ENCODE results near the gene CDC42BPB.
A peak's percentile ranks its signal among the peaks of the same experiment; 100 is the strongest.

Gene CDC42BPB

DNA sequence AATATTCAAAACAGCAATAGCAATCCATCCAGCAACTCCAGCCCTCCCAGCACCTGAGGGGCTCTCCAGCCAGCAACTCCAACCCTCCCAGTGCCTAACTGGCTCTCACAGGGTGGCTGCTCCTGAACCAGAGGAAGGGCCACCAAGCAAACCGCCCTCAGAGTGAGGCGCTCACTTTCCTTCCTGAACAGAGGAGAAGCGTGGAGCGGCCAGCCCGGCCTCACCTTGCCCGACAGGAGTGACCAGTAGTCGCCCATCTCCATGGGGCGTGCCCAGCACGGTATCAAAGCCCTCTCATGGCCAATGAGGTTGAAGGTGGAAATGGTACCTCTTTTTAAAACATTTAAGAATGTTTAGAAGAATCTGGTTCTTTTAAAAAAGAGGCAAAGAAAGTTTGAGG is 27.4 kb downstream of the CDC42BPB start:
- Histone ChIP-seq H3K9me3 (ENCODE audit: control insufficient read depth, insufficient read depth, low read depth, low read length) (no peaks in the 10 kb centered on the region), H3K36me3 (ENCODE audit: control insufficient read depth in 2 of 2, insufficient read depth in 1 of 2, low read length in 2 of 2) (no peaks in the 10 kb centered on the region; a peak in 1 of 3 replicates), H3K4me1 (ENCODE audit: control insufficient read depth, insufficient read depth, low read length) (peaks cover 27% of the 10 kb centered on the region), H3K27ac (ENCODE audit: extremely low read depth, low read depth, low read length) (no peak overlapping the region), H3K4me3 (ENCODE audit: low read depth, low read length) (no peak overlapping the region)
- POLR2A ChIA-PET, result interaction anchor here (0.7 kb wide), 1 partner anchor 251 kb away, joined by 7 read pairs; no protein-coding TSS in a partner anchor
- CTCF ChIA-PET, result no interaction called here
- TF ChIP-seq ZNF26 (tag by site-specific recombination; IDR thresholded peaks at IDR 0.05) (no peak), ZFP69B (tag by site-specific recombination; IDR thresholded peaks at IDR 0.05) (no peak), GLI4 (tag by site-specific recombination; IDR thresholded peaks at IDR 0.05) (no peak), KLF1 (tag by site-specific recombination; IDR thresholded peaks at IDR 0.05) (no peak), OSR2 (tag by site-specific recombination; IDR thresholded peaks at IDR 0.05) (no peak), ZNF670 (tag by site-specific recombination; IDR thresholded peaks at IDR 0.05; ENCODE audit: low read depth) (no peak), ZNF112 (tag by site-specific recombination; IDR thresholded peaks at IDR 0.05) (no peak), ZNF292 (tag by site-specific recombination; IDR thresholded peaks at IDR 0.05; ENCODE audit: borderline replicate concordance, low read depth) (no peak), ZSCAN30 (tag by site-specific recombination; IDR thresholded peaks at IDR 0.05) (no peak), KLF9 (tag by site-specific recombination; IDR thresholded peaks at IDR 0.05; ENCODE audit: low read depth) (no peak), ZNF423 (tag by site-specific recombination; IDR thresholded peaks at IDR 0.05) (no peak), ZNF660 (tag by site-specific recombination; IDR thresholded peaks at IDR 0.05) (no peak), ZNF473 (tag by site-specific recombination; IDR thresholded peaks at IDR 0.05) (no peak), ZNF2 (tag by site-specific recombination; IDR thresholded peaks at IDR 0.05) (no peak)

GRCh38 chr14:103028772-103029171 is 28.6 kb downstream of the CDC42BPB start:
- ChIA-PET POLR2A (no interaction called here), CTCF (no interaction called here)
- TF ChIP-seq, protein P1, sequence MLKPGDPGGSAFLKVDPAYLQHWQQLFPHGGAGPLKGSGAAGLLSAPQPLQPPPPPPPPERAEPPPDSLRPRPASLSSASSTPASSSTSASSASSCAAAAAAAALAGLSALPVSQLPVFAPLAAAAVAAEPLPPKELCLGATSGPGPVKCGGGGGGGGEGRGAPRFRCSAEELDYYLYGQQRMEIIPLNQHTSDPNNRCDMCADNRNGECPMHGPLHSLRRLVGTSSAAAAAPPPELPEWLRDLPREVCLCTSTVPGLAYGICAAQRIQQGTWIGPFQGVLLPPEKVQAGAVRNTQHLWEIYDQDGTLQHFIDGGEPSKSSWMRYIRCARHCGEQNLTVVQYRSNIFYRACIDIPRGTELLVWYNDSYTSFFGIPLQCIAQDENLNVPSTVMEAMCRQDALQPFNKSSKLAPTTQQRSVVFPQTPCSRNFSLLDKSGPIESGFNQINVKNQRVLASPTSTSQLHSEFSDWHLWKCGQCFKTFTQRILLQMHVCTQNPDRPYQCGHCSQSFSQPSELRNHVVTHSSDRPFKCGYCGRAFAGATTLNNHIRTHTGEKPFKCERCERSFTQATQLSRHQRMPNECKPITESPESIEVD (tag by site-specific recombination; IDR thresholded peaks at IDR 0.05), result peak; percentile 37; the same call in 1 of the 2 replicates
- no peak for TF ChIP-seq REST (tag by site-specific recombination; IDR thresholded peaks at IDR 0.05)
- no peak for TF ChIP-seq KLF17 (tag by site-specific recombination; IDR thresholded peaks at IDR 0.05)
- 0 out of 2 replicates have a peak, but pooled peaks have one; percentile 0 for TF ChIP-seq KLF1 (tag by site-specific recombination; IDR thresholded peaks at IDR 0.05)
- no peak for TF ChIP-seq KLF16 (tag by site-specific recombination; IDR thresholded peaks at IDR 0.05)
- Histone ChIP-seq H3K9me3 (ENCODE audit: control insufficient read depth, insufficient read depth, low read depth, low read length) (no peaks in the 10 kb centered on the region), H3K4me1 (ENCODE audit: control insufficient read depth, insufficient read depth, low read length) (peaks cover 33% of the 10 kb centered on the region), H3K4me3 (ENCODE audit: low read depth, low read length) (no peak overlapping the region), H3K27ac (ENCODE audit: extremely low read depth, low read depth, low read length) (no peak overlapping the region), H3K36me3 (ENCODE audit: control insufficient read depth in 2 of 2, insufficient read depth in 1 of 2, low read length in 2 of 2) (no peaks in the 10 kb centered on the region; a peak in 1 of 3 replicates)
